ENCODE measurements around the gene UBAC1. TPM values are rescaled to one million over a fixed set of nuclear protein-coding genes. Genes with fewer than 3 reads are reported as not detected.

Gene UBAC1
- total RNA-seq, 1 experiment from 2014 or later: 58.2 TPM

DNA sequence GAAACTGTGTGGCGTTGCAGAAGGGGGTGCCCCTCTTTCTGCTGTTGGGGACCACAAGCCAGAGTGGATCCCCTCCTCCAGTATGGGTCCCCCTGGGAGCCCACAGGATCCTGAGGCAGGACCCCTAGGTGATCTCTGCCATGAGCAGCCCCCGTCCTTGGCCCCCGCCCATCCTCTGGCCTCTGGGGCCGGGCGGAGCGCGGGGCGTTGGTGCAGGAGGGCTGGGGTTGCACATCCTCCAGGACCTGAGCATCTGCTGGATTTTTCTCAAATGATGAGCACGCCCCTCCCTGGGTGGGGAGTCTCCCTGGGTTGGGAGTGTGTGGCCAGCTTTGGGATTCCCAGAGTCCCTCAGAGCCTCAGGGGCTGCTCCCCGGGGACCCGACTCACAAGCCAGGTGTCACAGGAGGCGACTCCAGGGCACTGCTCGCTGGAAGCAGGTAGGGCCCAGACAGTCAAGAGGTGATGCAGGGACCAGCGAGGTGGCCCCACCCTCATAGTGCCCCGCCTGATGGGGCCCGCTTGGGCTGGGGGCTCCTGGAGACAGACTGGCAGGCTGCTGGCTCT is 26.7 kb upstream of the UBAC1 start:
- Histone ChIP-seq H3K4me1 (ENCODE audit: insufficient read depth, low read length, poor library complexity, severe bottlenecking) (peaks cover 58% of the 10 kb centered on the region), H3K9me3 (ENCODE audit: low read depth, low read length, poor library complexity, severe bottlenecking) (no peaks in the 10 kb centered on the region), H3K36me3 (ENCODE audit: insufficient read depth, low read length, poor library complexity, severe bottlenecking) (no peaks in the 10 kb centered on the region), H3K27me3 (replicated peaks; ENCODE audit: insufficient read depth, low read depth, low read length, poor library complexity) (no peaks in the 10 kb centered on the region), H3K4me3 (ENCODE audit: low read depth, low read length, poor library complexity, severe bottlenecking) (no peak overlapping the region), H3K27ac (ENCODE audit: low read depth, low read length, poor library complexity, severe bottlenecking) (no peak overlapping the region)
- CTCF ChIA-PET: no interaction called here
- intact Hi-C loops (cut with micrococcal nuclease; ENCODE audit: unreplicated experiment): no loop called here
- no peak for DNase-seq (ENCODE audit: low spot score)
- POLR2A ChIA-PET (ENCODE audit: low non-redundant PET): no interaction called here
- TF ChIP-seq EZH2 (IDR thresholded peaks at IDR 0.05; ENCODE audit: borderline replicate concordance, low read depth, low read length, poor library complexity, severe bottlenecking): no peak
- TF ChIP-seq, protein P1, sequence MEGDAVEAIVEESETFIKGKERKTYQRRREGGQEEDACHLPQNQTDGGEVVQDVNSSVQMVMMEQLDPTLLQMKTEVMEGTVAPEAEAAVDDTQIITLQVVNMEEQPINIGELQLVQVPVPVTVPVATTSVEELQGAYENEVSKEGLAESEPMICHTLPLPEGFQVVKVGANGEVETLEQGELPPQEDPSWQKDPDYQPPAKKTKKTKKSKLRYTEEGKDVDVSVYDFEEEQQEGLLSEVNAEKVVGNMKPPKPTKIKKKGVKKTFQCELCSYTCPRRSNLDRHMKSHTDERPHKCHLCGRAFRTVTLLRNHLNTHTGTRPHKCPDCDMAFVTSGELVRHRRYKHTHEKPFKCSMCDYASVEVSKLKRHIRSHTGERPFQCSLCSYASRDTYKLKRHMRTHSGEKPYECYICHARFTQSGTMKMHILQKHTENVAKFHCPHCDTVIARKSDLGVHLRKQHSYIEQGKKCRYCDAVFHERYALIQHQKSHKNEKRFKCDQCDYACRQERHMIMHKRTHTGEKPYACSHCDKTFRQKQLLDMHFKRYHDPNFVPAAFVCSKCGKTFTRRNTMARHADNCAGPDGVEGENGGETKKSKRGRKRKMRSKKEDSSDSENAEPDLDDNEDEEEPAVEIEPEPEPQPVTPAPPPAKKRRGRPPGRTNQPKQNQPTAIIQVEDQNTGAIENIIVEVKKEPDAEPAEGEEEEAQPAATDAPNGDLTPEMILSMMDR (conservative IDR thresholded peaks at IDR 0.05; ENCODE audit: low read depth, low read length): no peak
- BruUV-seq (replicated peaks): no TSS peak

DNA sequence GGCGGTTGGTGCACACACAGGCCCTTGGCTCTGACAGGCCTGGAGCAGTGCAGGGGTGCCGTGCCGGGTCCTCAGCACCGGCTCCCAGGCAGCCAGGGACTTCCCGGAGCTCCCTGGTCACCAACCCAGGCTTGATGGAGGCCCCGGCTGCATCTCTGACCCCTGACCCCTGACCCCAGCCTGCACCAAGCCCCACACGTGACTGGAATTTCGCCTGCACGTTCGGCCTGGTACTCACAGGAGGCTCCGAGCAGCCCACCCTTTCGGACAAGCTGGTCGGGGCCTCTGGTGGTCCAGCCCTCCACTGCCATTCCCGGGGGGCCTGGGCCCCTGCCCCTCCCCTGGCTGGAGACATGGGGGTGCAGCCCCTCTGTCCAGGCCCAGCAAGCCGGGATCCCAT is 25.4 kb upstream of the UBAC1 start:
- TF ChIP-seq, protein P1 (conservative IDR thresholded peaks at IDR 0.05; ENCODE audit: low read depth, low read length): no peak
- TF ChIP-seq EZH2 (IDR thresholded peaks at IDR 0.05; ENCODE audit: borderline replicate concordance, low read depth, low read length, poor library complexity, severe bottlenecking): no peak
- POLR2A ChIA-PET (ENCODE audit: low non-redundant PET): no interaction called here
- H3K36me3 ChIP-seq (ENCODE audit: insufficient read depth, low read length, poor library complexity, severe bottlenecking): no peaks in the 10 kb centered on the region
- peak overlapping the region; percentile 47 for H3K27ac ChIP-seq (ENCODE audit: low read depth, low read length, poor library complexity, severe bottlenecking)
- H3K9me3 ChIP-seq (ENCODE audit: low read depth, low read length, poor library complexity, severe bottlenecking): no peaks in the 10 kb centered on the region
- intact Hi-C loops (cut with micrococcal nuclease; ENCODE audit: unreplicated experiment): no loop called here
- BruUV-seq (replicated peaks): no TSS peak
- H3K4me1 ChIP-seq (ENCODE audit: insufficient read depth, low read length, poor library complexity, severe bottlenecking): peaks cover 52% of the 10 kb centered on the region
- H3K27me3 ChIP-seq (replicated peaks; ENCODE audit: insufficient read depth, low read depth, low read length, poor library complexity): no peaks in the 10 kb centered on the region
- H3K4me3 ChIP-seq (ENCODE audit: low read depth, low read length, poor library complexity, severe bottlenecking): no peak overlapping the region
- no peak for DNase-seq (ENCODE audit: low spot score)
- CTCF ChIA-PET: no interaction called here

DNA sequence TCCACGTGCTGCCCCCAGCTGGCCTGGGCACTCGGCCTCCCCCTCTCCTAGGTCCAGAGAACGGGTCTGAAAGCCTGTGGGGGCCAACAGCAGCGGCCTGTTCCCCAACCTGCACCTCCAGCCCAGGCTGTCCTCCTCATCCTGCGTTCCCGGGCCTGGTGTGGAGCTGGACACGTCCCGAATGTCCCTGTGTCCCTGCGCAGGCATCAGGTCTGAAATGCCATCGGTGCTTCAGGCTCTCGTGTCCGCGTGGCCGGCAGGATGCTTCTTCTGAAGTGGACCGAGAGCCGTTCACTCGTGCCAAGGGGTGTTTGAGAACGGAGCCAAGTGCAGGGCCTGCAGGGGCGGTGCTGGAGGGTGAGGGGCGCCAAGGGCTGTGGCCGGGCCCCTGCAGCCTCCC is 24.7 kb upstream of the UBAC1 start:
- H3K4me1 ChIP-seq (ENCODE audit: insufficient read depth, low read length, poor library complexity, severe bottlenecking): peaks cover 52% of the 10 kb centered on the region
- intact Hi-C loops (cut with micrococcal nuclease; ENCODE audit: unreplicated experiment): no loop called here

More for the DNA sequence above, 24.7 kb upstream of the UBAC1 start:
- ChIA-PET CTCF (interaction anchor here (0.8 kb wide), 1 partner anchor 12 kb away, joined by 3 read pairs; no protein-coding TSS in a partner anchor), POLR2A (ENCODE audit: low non-redundant PET) (no interaction called here)
- Histone ChIP-seq H3K4me3 (ENCODE audit: low read depth, low read length, poor library complexity, severe bottlenecking) (no peak overlapping the region), H3K27me3 (replicated peaks; ENCODE audit: insufficient read depth, low read depth, low read length, poor library complexity) (no peaks in the 10 kb centered on the region), H3K27ac (ENCODE audit: low read depth, low read length, poor library complexity, severe bottlenecking) (peak overlapping the region; percentile 47), H3K9me3 (ENCODE audit: low read depth, low read length, poor library complexity, severe bottlenecking) (no peaks in the 10 kb centered on the region), H3K36me3 (ENCODE audit: insufficient read depth, low read length, poor library complexity, severe bottlenecking) (no peaks in the 10 kb centered on the region)
- TF ChIP-seq, protein P1 (conservative IDR thresholded peaks at IDR 0.05; ENCODE audit: low read depth, low read length): no peak
- TF ChIP-seq EZH2 (IDR thresholded peaks at IDR 0.05; ENCODE audit: borderline replicate concordance, low read depth, low read length, poor library complexity, severe bottlenecking): no peak
- DNase-seq (ENCODE audit: low spot score): no peak
- BruUV-seq (replicated peaks): no TSS peak
